Brain microvascular endothelial cell (primary cell): ENCODE results near the gene KLHL29.

ENCODE experiments used
- DNase-seq: peaks from one replicate; pipeline ENCODE4 v3.0.0-alpha.2; 2020
- H3K27ac ChIP-seq: fragments of 250-450 bp; sonication (Bioruptor Pico); 2 replicates; pipeline ENCODE4 v1.5.1; 2020; ENCODE audit warnings: mild to moderate bottlenecking, moderate library complexity
- H3K27me3 ChIP-seq: fragments of 250-450 bp; sonication (Bioruptor Pico); replicated peaks from 2 replicates; pipeline ENCODE4 v1.5.1; 2020; ENCODE audit warnings: mild to moderate bottlenecking
- H3K36me3 ChIP-seq: fragments of 250-450 bp; sonication (Bioruptor Pico); replicated peaks from 2 replicates; pipeline ENCODE4 v1.5.1; 2020; ENCODE audit warnings: mild to moderate bottlenecking
- H3K4me3 ChIP-seq: 2 replicates; pipeline ENCODE4 v1.5.1; 2011; ENCODE audit warnings: low read depth, mild to moderate bottlenecking, control low read depth, low read length, moderate library complexity
- CTCF ChIP-seq: IDR thresholded peaks from 2 replicates; pipeline ENCODE4 v1.5.1; 2011; ENCODE audit warnings: low read depth, mild to moderate bottlenecking, moderate library complexity, low read length, control low read depth, inconsistent platforms; ENCODE audit errors: missing control alignments
- in situ Hi-C: cut with HindIII; loops from 2 replicates; pipeline ENCODE4 v1.10.0; 2017; ENCODE audit warnings: low sequenced_read_pairs, low pct_ligation_motif_present

The KLHL29 gene

GRCh38 chr2:23596316-23596885 is 211.4 kb downstream of the KLHL29 start:
- H3K36me3 ChIP-seq = no peaks in the 10 kb centered on the region
- peak; percentile 53 for DNase-seq
- no peaks in the 10 kb centered on the region for H3K27me3 ChIP-seq
- TF ChIP-seq CTCF = no peak
- no peak overlapping the region for H3K27ac ChIP-seq
- in situ Hi-C loops = no loop called here
- peak overlapping the region; percentile 17 for H3K4me3 ChIP-seq

- no peak overlapping the region for H3K4me3 ChIP-seq
- no peaks in the 10 kb centered on the region for H3K27me3 ChIP-seq
- H3K27ac ChIP-seq = no peak overlapping the region
- no peaks in the 10 kb centered on the region for H3K36me3 ChIP-seq
- no peak for DNase-seq
- in situ Hi-C loops = no loop called here
- no peak for TF ChIP-seq CTCF
These were observed 212.7 kb downstream of the KLHL29 start for GRCh38 chr2:23597687-23598086.

- no peak for DNase-seq
- no peak overlapping the region for H3K27ac ChIP-seq
- TF ChIP-seq CTCF = no peak
- in situ Hi-C loops = no loop called here
- H3K36me3 ChIP-seq = no peaks in the 10 kb centered on the region
- no peaks in the 10 kb centered on the region for H3K27me3 ChIP-seq
- no peak overlapping the region for H3K4me3 ChIP-seq
These were observed 214.0 kb downstream of the KLHL29 start for GRCh38 chr2:23599006-23599405.

- DNase-seq = no peak
- no peaks in the 10 kb centered on the region for H3K36me3 ChIP-seq
- no peak for TF ChIP-seq CTCF
- in situ Hi-C loops = no loop called here
- H3K27me3 ChIP-seq = no peaks in the 10 kb centered on the region
- H3K4me3 ChIP-seq = no peak overlapping the region
- H3K27ac ChIP-seq = no peak overlapping the region
These were observed 214.7 kb downstream of the KLHL29 start for GRCh38 chr2:23599667-23600066.

- DNase-seq = no peak
- Histone ChIP-seq H3K27me3 (no peaks in the 10 kb centered on the region), H3K36me3 (no peaks in the 10 kb centered on the region), H3K4me3 (no peak overlapping the region), H3K27ac (no peak overlapping the region)
- in situ Hi-C loops = no loop called here
- no peak for TF ChIP-seq CTCF
These were observed 215.4 kb downstream of the KLHL29 start for GRCh38 chr2:23600346-23600745.

- Histone ChIP-seq H3K4me3 (no peak overlapping the region), H3K27ac (peak overlapping the region; percentile 77), H3K36me3 (no peaks in the 10 kb centered on the region), H3K27me3 (no peaks in the 10 kb centered on the region)
- TF ChIP-seq CTCF = no peak
- DNase-seq = no peak
- in situ Hi-C loops = no loop called here
These were observed 216.5 kb downstream of the KLHL29 start for GRCh38 chr2:23601301-23601965.
